ENCODE results near the gene SPTBN4. TPM values are rescaled to one million over a fixed set of nuclear protein-coding genes. Genes with fewer than 3 reads are reported as not detected.
A peak's percentile ranks its signal among the peaks of the same experiment; 100 is the strongest.
"Not testable (repeated sequence)": the region's sequence is repeated elsewhere in the genome, so short reads cannot be mapped to it uniquely, and the experiment has no call there.

Gene SPTBN4
- total RNA-seq, 1 donor, result 0.72 TPM

DNA sequence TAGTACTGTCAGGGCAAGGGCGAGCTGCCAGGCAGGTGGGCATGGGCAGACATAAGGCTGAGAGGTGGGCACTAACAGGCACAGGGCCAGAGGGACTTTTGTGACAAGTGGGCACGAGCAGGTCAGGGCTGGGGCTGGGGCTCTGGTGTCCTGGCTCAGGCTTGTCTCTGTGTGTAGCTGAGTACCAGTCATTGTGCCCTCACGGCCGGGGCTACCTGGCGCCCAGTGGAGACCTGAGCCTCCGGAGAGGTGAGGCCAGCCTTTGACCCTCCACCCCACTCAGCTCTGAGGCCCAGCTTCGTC is 155.9 kb downstream of the SPTBN4 start:
- Histone ChIP-seq H3K27me3 (ENCODE audit: insufficient read depth, low read length) (no peaks in the 10 kb centered on the region), H3K4me3 (ENCODE audit: insufficient read depth, low read length) (no peak overlapping the region), H3K4me1 (ENCODE audit: insufficient read depth, low read length) (no peaks in the 10 kb centered on the region), H3K9me3 (ENCODE audit: low read depth, low read length) (no peaks in the 10 kb centered on the region), H3K27ac (ENCODE audit: low read depth, low read length) (no peak overlapping the region), H2AFZ (ENCODE audit: low read length) (no peak overlapping the region), H3K4me2 (ENCODE audit: insufficient read depth, low read length) (no peak overlapping the region), H4K20me1 (ENCODE audit: insufficient read depth, low read length) (peaks cover 2% of the 10 kb centered on the region), H3K79me2 (ENCODE audit: insufficient read depth, low read length) (no peaks in the 10 kb centered on the region), H3K36me3 (ENCODE audit: insufficient read depth, low read length) (peaks cover 41% of the 10 kb centered on the region)
- DNase-seq (ENCODE audit: insufficient read length, low spot score, missing footprints), result peak; percentile 72
- no peak for TF ChIP-seq CTCF (IDR thresholded peaks at IDR 0.05; ENCODE audit: extremely low read depth, low read depth, low read length)

- peaks cover 2% of the 10 kb centered on the region for H4K20me1 ChIP-seq (ENCODE audit: insufficient read depth, low read length)
- H3K36me3 ChIP-seq (ENCODE audit: insufficient read depth, low read length), result peaks cover 40% of the 10 kb centered on the region
- no peak overlapping the region for H3K27ac ChIP-seq (ENCODE audit: low read depth, low read length)
- peak; percentile 81 for DNase-seq (ENCODE audit: insufficient read length, low spot score, missing footprints)
- no peak overlapping the region for H3K4me3 ChIP-seq (ENCODE audit: insufficient read depth, low read length)
- H2AFZ ChIP-seq (ENCODE audit: low read length), result no peak overlapping the region
- no peak for TF ChIP-seq CTCF (IDR thresholded peaks at IDR 0.05; ENCODE audit: extremely low read depth, low read depth, low read length)
- no peaks in the 10 kb centered on the region for H3K9me3 ChIP-seq (ENCODE audit: low read depth, low read length)
- H3K27me3 ChIP-seq (ENCODE audit: insufficient read depth, low read length), result no peaks in the 10 kb centered on the region
- no peaks in the 10 kb centered on the region for H3K79me2 ChIP-seq (ENCODE audit: insufficient read depth, low read length)
- no peak overlapping the region for H3K4me2 ChIP-seq (ENCODE audit: insufficient read depth, low read length)
- no peaks in the 10 kb centered on the region for H3K4me1 ChIP-seq (ENCODE audit: insufficient read depth, low read length)
Observed at GRCh38 chr19:40623403-40624251, 156.8 kb downstream of the SPTBN4 start.

DNA sequence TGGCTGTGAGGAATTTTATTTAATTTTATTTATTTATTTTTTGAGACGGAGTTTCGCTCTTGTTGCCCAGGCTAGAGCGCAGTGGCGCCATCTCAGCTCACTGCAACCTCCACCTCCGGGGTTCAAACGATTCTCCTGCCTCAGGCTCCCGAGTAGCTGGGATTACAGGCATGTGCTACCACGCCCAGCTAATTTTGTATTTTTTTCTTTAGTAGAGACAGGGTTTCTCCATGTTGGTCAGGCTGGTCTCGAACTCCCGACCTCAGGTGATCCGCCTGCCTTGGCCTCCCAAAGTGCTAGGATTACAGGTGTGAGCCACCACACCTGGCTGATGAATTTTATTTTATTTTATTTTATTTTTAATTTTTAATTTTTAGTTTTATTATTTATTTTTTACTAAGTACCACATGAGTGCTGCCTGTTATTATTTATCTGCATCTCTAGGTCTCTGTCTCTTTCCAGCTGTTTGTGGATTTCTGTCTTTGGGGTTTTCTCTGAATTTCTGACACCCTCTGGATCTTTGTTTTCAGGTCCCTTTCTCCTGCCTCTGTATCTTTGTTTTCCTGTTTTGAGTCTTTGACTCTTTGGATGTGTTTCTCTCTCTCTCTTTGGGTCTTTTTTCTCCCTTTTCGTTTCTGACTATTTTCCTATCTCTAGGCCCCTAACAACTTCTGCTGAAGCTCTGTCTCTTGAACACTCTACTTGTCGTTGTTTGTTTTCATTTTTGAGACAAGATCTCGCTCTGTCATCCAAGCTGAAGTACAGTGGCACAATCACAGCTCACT is 157.8 kb downstream of the SPTBN4 start:
- H2AFZ ChIP-seq (ENCODE audit: low read length); H3K79me2 ChIP-seq (ENCODE audit: insufficient read depth, low read length); H3K4me3 ChIP-seq (ENCODE audit: insufficient read depth, low read length); H3K27me3 ChIP-seq (ENCODE audit: insufficient read depth, low read length); H3K4me2 ChIP-seq (ENCODE audit: insufficient read depth, low read length); H4K20me1 ChIP-seq (ENCODE audit: insufficient read depth, low read length); H3K9me3 ChIP-seq (ENCODE audit: low read depth, low read length); H3K4me1 ChIP-seq (ENCODE audit: insufficient read depth, low read length); H3K27ac ChIP-seq (ENCODE audit: low read depth, low read length): not testable (repeated sequence)
- H3K36me3 ChIP-seq (ENCODE audit: insufficient read depth, low read length), result peaks cover 33% of the 10 kb centered on the region
- peak; percentile 72 for DNase-seq (ENCODE audit: insufficient read length, low spot score, missing footprints)

DNA sequence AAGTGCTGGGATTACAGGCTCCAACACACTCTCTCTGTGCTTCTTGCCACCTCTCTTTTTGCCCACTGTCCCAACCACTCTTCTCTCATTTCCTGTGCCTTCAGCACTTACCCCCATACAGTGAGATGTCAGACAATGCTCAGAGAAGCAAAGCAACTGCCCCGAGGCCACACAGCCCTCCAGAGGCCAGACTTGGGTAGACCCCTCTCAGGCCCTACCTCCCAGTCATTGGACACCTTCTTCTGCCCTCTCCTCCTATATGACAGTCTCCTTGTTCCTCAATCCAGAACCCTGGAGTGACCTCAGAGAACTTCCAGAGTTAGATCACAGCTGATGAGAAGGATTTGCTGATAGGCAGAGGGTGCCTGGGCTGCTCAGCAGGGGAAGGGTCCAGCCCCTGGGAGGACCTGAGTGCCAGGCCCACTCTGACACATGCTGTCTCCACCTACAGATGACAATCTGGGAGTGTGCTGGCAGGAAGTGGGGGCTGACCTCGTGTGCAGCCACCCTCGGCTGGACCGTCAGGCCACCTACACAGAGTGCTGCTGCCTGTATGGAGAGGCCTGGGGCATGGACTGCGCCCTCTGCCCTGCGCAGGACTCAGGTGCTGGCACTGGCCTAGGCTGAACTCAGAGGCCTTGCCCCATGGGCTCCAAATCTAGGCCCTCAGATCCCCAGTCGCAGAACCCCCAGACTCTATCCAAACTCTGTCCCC is 158.8 kb downstream of the SPTBN4 start:
- peaks cover 2% of the 10 kb centered on the region for H4K20me1 ChIP-seq (ENCODE audit: insufficient read depth, low read length)
- no peaks in the 10 kb centered on the region for H3K27me3 ChIP-seq (ENCODE audit: insufficient read depth, low read length)
- TF ChIP-seq CTCF (IDR thresholded peaks at IDR 0.05; ENCODE audit: extremely low read depth, low read depth, low read length), result no peak
- no peak overlapping the region for H3K4me2 ChIP-seq (ENCODE audit: insufficient read depth, low read length)
- peaks cover 31% of the 10 kb centered on the region for H3K36me3 ChIP-seq (ENCODE audit: insufficient read depth, low read length)
- no peaks in the 10 kb centered on the region for H3K9me3 ChIP-seq (ENCODE audit: low read depth, low read length)
- no peaks in the 10 kb centered on the region for H3K4me1 ChIP-seq (ENCODE audit: insufficient read depth, low read length)
- H2AFZ ChIP-seq (ENCODE audit: low read length), result no peak overlapping the region
- H3K27ac ChIP-seq (ENCODE audit: low read depth, low read length), result no peak overlapping the region
- H3K4me3 ChIP-seq (ENCODE audit: insufficient read depth, low read length), result no peak overlapping the region
- no peaks in the 10 kb centered on the region for H3K79me2 ChIP-seq (ENCODE audit: insufficient read depth, low read length)
- DNase-seq (ENCODE audit: insufficient read length, low spot score, missing footprints), result peak; percentile 80

Small RNAs within 50 kb of the gene (small RNA-seq; reads per million reads assigned to genes)
- not detected for gene RF00017

Other genes starting within 250 kb of the SPTBN4 start
- not detected in 2 replicates for gene TTC9B, start 248.6 kb upstream of the SPTBN4 start, total RNA-seq
- 0.29 TPM in 1 of 2 replicates, not detected in the other for gene CCNP, start 240.3 kb upstream of the SPTBN4 start, total RNA-seq
- gene AKT2, start 181.7 kb upstream of the SPTBN4 start, total RNA-seq, result 115 and 118 TPM in 2 replicates
- gene C19orf47, start 118.6 kb upstream of the SPTBN4 start, total RNA-seq, result 3.6 and 7.7 TPM in 2 replicates
- 136 and 239 TPM in 2 replicates for gene PLD3, start 118.3 kb upstream of the SPTBN4 start, total RNA-seq
- 0.29 and 0.36 TPM in 2 replicates for gene HIPK4, start 76.8 kb upstream of the SPTBN4 start, total RNA-seq
- gene PRX, start 53.6 kb upstream of the SPTBN4 start, total RNA-seq, result 2.7 and 3.3 TPM in 2 replicates
- gene SERTAD1, start 41.0 kb upstream of the SPTBN4 start, total RNA-seq, result 15.2 and 15.3 TPM in 2 replicates
- 21.2 and 23.5 TPM in 2 replicates for gene SERTAD3, start 22.7 kb upstream of the SPTBN4 start, total RNA-seq
- gene BLVRB, start 1.3 kb upstream of the SPTBN4 start, total RNA-seq, result 75.7 and 82.2 TPM in 2 replicates
- gene SHKBP1, start 109.9 kb downstream of the SPTBN4 start, total RNA-seq, result 16.3 and 18.9 TPM in 2 replicates
- 13.6 and 16.6 TPM in 2 replicates for gene LTBP4, start 134.4 kb downstream of the SPTBN4 start, total RNA-seq
- 26.8 and 27.7 TPM in 2 replicates for gene NUMBL, start 223.7 kb downstream of the SPTBN4 start, total RNA-seq
- gene COQ8B, start 249.9 kb downstream of the SPTBN4 start, total RNA-seq, result 32.9 and 34.2 TPM in 2 replicates

Data from osteoblast (primary cell).